GM12801 (cell line): ENCODE data around the gene TRPM5.

Experiments used
- TF ChIP-seq, protein P1 (sequence below): IDR thresholded peaks from one replicate; pipeline ENCODE4 v1.5.1; 2011; ENCODE audit warnings: control low read depth; ENCODE audit not compliant: insufficient read length; ENCODE audit errors: extremely low read depth

The TRPM5 gene

GRCh38 chr11:2458321-2458720, 14.0 kb upstream of the TRPM5 start:
- TF ChIP-seq, protein P1, sequence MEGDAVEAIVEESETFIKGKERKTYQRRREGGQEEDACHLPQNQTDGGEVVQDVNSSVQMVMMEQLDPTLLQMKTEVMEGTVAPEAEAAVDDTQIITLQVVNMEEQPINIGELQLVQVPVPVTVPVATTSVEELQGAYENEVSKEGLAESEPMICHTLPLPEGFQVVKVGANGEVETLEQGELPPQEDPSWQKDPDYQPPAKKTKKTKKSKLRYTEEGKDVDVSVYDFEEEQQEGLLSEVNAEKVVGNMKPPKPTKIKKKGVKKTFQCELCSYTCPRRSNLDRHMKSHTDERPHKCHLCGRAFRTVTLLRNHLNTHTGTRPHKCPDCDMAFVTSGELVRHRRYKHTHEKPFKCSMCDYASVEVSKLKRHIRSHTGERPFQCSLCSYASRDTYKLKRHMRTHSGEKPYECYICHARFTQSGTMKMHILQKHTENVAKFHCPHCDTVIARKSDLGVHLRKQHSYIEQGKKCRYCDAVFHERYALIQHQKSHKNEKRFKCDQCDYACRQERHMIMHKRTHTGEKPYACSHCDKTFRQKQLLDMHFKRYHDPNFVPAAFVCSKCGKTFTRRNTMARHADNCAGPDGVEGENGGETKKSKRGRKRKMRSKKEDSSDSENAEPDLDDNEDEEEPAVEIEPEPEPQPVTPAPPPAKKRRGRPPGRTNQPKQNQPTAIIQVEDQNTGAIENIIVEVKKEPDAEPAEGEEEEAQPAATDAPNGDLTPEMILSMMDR = no peak

- TF ChIP-seq, protein P1 = no peak
Observed at GRCh38 chr11:2453436-2453835, 9.1 kb upstream of the TRPM5 start.

GRCh38 chr11:2452321-2453012, 8.2 kb upstream of the TRPM5 start:
- TF ChIP-seq, protein P1 = no peak

DNA sequence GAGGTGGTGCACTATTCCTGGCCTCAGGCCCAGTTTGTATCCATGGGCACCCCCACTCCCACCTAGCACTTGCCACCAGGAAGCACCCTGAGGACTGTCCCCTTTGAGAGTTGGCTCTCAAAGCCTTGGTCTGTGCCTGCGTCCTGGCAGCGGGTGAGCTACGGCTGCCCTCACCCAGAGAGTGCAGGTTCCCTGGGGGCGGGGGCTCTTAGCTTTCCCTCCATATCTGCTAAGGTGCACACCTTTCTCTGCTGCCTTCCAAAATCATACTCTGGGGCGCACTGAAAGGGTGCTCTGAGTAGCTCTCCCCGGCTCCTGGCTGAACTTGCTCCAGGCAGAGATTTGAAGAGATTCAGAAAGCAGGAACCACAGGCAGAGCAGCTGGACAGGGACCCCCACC, 7.6 kb upstream of the TRPM5 start:
- TF ChIP-seq, protein P1 = no peak

DNA sequence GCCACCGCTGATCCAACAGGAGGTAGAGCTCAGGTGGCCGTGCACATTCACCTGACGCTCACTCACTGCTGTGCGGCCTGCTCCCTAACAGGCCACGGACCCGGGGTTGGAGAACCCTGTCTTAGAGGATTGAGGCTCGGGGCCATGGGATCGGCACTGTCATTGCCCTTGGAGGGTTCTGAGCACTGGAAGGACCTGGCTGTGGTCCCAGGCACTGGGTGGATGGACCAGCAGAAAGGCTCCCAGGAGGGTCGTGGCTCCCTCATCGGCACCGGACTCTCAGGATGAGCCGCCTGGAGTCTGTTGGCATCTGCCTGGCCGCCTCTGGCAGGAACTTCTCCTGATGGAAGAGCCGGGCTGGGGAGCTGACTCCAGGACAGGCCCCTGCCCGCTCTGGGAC, 7.0 kb upstream of the TRPM5 start:
- TF ChIP-seq, protein P1 = no peak

GRCh38 chr11:2450321-2451041, 6.2 kb upstream of the TRPM5 start:
- TF ChIP-seq, protein P1 = no peak

DNA sequence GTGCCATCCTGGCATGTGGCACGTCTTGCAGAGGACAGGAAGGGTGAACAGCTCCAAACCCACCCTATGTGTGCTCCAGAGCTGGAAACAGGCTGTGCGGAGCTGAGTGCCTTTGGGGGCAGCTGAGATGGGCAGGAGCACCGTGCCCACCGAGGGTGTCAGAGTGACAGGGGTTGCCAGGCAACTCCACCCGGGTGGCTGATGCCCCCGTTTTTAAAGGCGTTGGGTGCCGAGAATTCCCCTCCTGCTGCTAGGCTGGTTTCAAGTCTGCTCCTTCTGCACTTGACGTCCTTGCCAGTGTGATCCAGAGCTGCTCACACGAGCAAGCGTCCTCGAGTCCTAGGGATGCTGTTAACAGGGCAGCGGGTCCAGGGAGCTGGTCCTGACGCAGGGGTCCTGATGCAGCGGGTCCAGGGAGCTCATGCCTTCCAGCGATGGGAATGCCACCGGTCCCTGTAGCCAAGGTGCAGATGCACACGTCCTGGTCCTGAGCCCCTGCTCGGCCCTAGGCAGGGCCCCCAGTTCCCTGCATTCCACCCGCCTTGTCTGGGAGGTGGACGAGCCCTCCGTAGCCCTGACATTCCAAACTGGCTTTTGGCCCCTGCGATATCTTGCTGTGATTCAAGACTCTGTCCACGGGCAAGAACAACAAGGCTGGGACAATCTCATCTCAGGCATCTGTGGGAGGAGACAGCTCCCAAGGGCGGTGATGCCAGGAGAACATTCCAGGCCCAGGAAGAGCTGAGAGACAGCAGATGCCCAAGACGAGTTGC, 5.4 kb upstream of the TRPM5 start:
- TF ChIP-seq, protein P1 = no peak
